ENCODE data around the gene ENTPD3. TPM values are rescaled to one million over a fixed set of nuclear protein-coding genes. Genes with fewer than 3 reads are reported as not detected.

The ENTPD3 gene
- polyA plus RNA-seq, 3 donors = not detected

DNA sequence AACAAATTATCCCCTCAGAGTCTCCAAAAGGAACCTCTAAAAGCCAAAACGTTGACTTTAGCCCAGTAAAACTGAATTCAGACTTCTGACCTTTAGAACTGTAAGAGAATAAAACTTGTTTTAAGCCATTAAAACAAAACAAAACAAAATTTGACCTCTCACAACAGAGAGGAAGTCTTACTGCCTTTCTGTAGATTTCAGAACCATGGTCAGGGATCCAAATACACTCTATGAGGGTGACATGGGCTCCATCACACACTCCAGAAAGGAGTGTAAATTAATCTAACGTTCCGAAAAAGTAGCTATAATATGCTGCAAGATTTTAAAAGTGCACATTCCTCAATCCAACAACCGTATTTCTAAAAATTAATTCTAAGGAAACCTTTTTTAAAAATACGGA lies 50.9 kb downstream of the ENTPD3 start:
- H3K27me3 Mint-ChIP-seq (ENCODE audit: low read depth in 3 of 3) = peaks cover 0 to 1% (median 0%) of the 10 kb centered on the region in 3 donors
- WGBS (ENCODE audit: insufficient coverage) = no CpG with 5 or more reads among the region's 5 CpGs
- H3K79me2 ChIP-seq (ENCODE audit: insufficient read depth, low read length) = no peaks in the 10 kb centered on the region
- H3K9me3 Mint-ChIP-seq = no peaks in the 10 kb centered on the region
- H3K4me2 ChIP-seq (replicated peaks; ENCODE audit: extremely low read depth, low read length, poor library complexity, severe bottlenecking) = no peak overlapping the region
- no peak overlapping the region for H3K4me3 ChIP-seq (replicated peaks in 1 of 3; ENCODE audit: low read depth in 2 of 3, low read length in 3 of 3)
- no peak overlapping the region for H2AFZ ChIP-seq (ENCODE audit: insufficient read depth, low read depth, low read length, poor library complexity, severe bottlenecking)
- no peaks in the 10 kb centered on the region for H3K27me3 ChIP-seq (ENCODE audit: control insufficient read depth in 2 of 2, insufficient read depth in 2 of 2, low read length in 2 of 2)
- no peak for DNase-seq
- no peaks in the 10 kb centered on the region for H3K9me3 ChIP-seq (replicated peaks in 1 of 2; ENCODE audit: control insufficient read depth in 1 of 2, insufficient read depth in 1 of 2, low read length in 2 of 2)
- intact Hi-C loops (cut with micrococcal nuclease) = no loop called here
- no peaks in the 10 kb centered on the region for H4K20me1 ChIP-seq (ENCODE audit: insufficient read depth, low read length)
- TF ChIP-seq, protein P1, sequence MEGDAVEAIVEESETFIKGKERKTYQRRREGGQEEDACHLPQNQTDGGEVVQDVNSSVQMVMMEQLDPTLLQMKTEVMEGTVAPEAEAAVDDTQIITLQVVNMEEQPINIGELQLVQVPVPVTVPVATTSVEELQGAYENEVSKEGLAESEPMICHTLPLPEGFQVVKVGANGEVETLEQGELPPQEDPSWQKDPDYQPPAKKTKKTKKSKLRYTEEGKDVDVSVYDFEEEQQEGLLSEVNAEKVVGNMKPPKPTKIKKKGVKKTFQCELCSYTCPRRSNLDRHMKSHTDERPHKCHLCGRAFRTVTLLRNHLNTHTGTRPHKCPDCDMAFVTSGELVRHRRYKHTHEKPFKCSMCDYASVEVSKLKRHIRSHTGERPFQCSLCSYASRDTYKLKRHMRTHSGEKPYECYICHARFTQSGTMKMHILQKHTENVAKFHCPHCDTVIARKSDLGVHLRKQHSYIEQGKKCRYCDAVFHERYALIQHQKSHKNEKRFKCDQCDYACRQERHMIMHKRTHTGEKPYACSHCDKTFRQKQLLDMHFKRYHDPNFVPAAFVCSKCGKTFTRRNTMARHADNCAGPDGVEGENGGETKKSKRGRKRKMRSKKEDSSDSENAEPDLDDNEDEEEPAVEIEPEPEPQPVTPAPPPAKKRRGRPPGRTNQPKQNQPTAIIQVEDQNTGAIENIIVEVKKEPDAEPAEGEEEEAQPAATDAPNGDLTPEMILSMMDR (IDR thresholded peaks at IDR 0.05) = no peak
- no peaks in the 10 kb centered on the region for H3K4me1 ChIP-seq (ENCODE audit: control insufficient read depth in 1 of 2, insufficient read depth in 2 of 2, low read length in 2 of 2)
- H3K27ac ChIP-seq (ENCODE audit: low read depth in 1 of 2, low read length in 2 of 2) = no peak overlapping the region
- H3K27ac Mint-ChIP-seq = no peak overlapping the region
- H3K4me1 Mint-ChIP-seq = no peaks in the 10 kb centered on the region
- H3K36me3 ChIP-seq (replicated peaks in 1 of 2; ENCODE audit: control insufficient read depth in 1 of 2, insufficient read depth in 2 of 2, low read length in 2 of 2) = no peaks in the 10 kb centered on the region
- H3K9ac ChIP-seq (ENCODE audit: insufficient read depth, low read length, poor library complexity, severe bottlenecking) = no peak overlapping the region
- H3K36me3 Mint-ChIP-seq = no peaks in the 10 kb centered on the region
- no peak overlapping the region for H3K4me3 Mint-ChIP-seq

DNA sequence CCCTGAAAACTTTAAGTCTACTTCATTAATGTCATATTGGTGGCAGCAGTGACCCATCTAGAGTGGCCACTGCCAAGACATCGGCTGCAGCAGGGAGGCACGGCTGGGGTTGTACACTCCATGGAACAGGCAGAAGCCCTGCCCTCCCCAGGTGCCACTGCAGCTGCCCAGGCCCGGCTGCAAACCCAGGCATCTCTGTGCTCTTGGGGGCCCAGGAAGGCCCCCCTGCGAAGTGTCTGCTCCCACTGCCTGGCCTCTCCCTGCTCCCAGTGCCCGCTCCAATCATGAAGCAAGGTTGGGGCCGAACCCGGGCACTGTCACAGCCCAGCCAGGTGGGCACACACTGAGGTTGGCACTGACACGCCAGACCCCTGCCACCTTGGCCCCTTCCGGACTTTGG lies 58.1 kb downstream of the ENTPD3 start:
- no peak overlapping the region for H3K4me3 Mint-ChIP-seq
- no peaks in the 10 kb centered on the region for H3K27me3 Mint-ChIP-seq (ENCODE audit: low read depth in 3 of 3)
- H3K27ac ChIP-seq (ENCODE audit: low read depth in 1 of 2, low read length in 2 of 2) = no peak overlapping the region
- H3K4me2 ChIP-seq (replicated peaks; ENCODE audit: extremely low read depth, low read length, poor library complexity, severe bottlenecking) = no peak overlapping the region
- H3K4me1 ChIP-seq (ENCODE audit: control insufficient read depth in 1 of 2, insufficient read depth in 2 of 2, low read length in 2 of 2) = no peaks in the 10 kb centered on the region
- H2AFZ ChIP-seq (ENCODE audit: insufficient read depth, low read depth, low read length, poor library complexity, severe bottlenecking) = no peak overlapping the region
- TF ChIP-seq, protein P1 (IDR thresholded peaks at IDR 0.05) = no peak
- no peak for DNase-seq
- H3K9ac ChIP-seq (ENCODE audit: insufficient read depth, low read length, poor library complexity, severe bottlenecking) = no peak overlapping the region
- peaks cover 7 to 13% of the 10 kb centered on the region in 2 donors for H3K36me3 Mint-ChIP-seq
- H3K27ac Mint-ChIP-seq = no peak overlapping the region
- 99% methylated on average over 7 of the region's 9 CpGs for WGBS (ENCODE audit: insufficient coverage)
- H4K20me1 ChIP-seq (ENCODE audit: insufficient read depth, low read length) = no peaks in the 10 kb centered on the region
- H3K9me3 Mint-ChIP-seq = no peaks in the 10 kb centered on the region
- H3K79me2 ChIP-seq (ENCODE audit: insufficient read depth, low read length) = no peaks in the 10 kb centered on the region
- intact Hi-C loops (cut with micrococcal nuclease) = no loop called here
- no peaks in the 10 kb centered on the region for H3K9me3 ChIP-seq (replicated peaks in 1 of 2; ENCODE audit: control insufficient read depth in 1 of 2, insufficient read depth in 1 of 2, low read length in 2 of 2)
- H3K36me3 ChIP-seq (replicated peaks in 1 of 2; ENCODE audit: control insufficient read depth in 1 of 2, insufficient read depth in 2 of 2, low read length in 2 of 2) = peaks cover 10 to 12% of the 10 kb centered on the region in 2 donors
- H3K4me1 Mint-ChIP-seq = no peaks in the 10 kb centered on the region
- H3K4me3 ChIP-seq (replicated peaks in 1 of 3; ENCODE audit: low read depth in 2 of 3, low read length in 3 of 3) = no peak overlapping the region
- no peaks in the 10 kb centered on the region for H3K27me3 ChIP-seq (ENCODE audit: control insufficient read depth in 2 of 2, insufficient read depth in 2 of 2, low read length in 2 of 2)

Data from CD14-positive monocyte (primary cell).